ENCODE measurements around the gene DDX10. TPM values are rescaled to one million over a fixed set of nuclear protein-coding genes. Genes with fewer than 3 reads are reported as not detected.

DDX10 gene
- polyA plus RNA-seq, 1 donor from 2014 or later = 15.9 TPM

DNA sequence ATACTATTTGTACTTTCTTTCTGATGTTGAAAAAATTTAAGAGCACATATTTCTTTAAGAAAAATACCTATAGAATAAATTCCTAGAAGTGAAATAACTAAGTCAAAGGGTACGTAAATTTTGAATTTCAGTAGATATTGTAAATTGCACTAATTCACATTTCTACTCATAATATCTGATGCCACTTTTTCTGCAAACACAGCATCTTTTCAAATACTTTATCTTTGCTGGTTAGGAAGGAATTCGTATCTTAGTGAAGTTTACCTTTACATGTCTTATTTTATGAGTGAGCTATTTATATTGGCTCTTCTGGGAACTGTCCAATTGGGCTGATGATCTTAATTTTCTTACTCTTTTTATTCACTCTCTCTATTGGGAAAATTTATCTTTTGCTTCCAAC lies 148.2 kb downstream of the DDX10 start:
- Histone ChIP-seq H3K9ac (ENCODE audit: low read length) (no peak overlapping the region), H2AFZ (ENCODE audit: low read depth, low read length) (no peak overlapping the region), H3K4me2 (ENCODE audit: low read length) (no peak overlapping the region), H3K4me3 (ENCODE audit: low read length) (no peak overlapping the region), H3K27ac (ENCODE audit: low read length) (no peak overlapping the region), H3K9me2 (ENCODE audit: insufficient read depth, low read length) (no peaks in the 10 kb centered on the region), H3F3A (ENCODE audit: insufficient read depth, low read length, poor library complexity, severe bottlenecking) (no peaks in the 10 kb centered on the region), H3K79me2 (replicated peaks; ENCODE audit: insufficient read depth, low read length) (no peaks in the 10 kb centered on the region), H3K9me3 (ENCODE audit: low read length) (no peaks in the 10 kb centered on the region), H3K36me3 (ENCODE audit: insufficient read depth, low read length) (no peaks in the 10 kb centered on the region), H4K20me1 (ENCODE audit: insufficient read depth) (no peaks in the 10 kb centered on the region), H3K27me3 (ENCODE audit: insufficient read depth, low read depth, low read length) (no peaks in the 10 kb centered on the region)
- TF ChIP-seq EP300 (conservative IDR thresholded peaks at IDR 0.05; ENCODE audit: poor library complexity, severe bottlenecking) (no peak), EZH2 (IDR thresholded peaks at IDR 0.05; ENCODE audit: borderline replicate concordance, insufficient read depth, low read length, poor library complexity, severe bottlenecking) (no peak), TAF1 (IDR thresholded peaks at IDR 0.05; ENCODE audit: low read depth) (no peak), SMC3 (conservative IDR thresholded peaks at IDR 0.05; ENCODE audit: poor library complexity) (no peak), POLR2AphosphoS5 (IDR thresholded peaks at IDR 0.05) (no peak), RAD21 (conservative IDR thresholded peaks at IDR 0.05) (no peak), MXI1 (conservative IDR thresholded peaks at IDR 0.05; ENCODE audit: poor library complexity, severe bottlenecking) (no peak)
- TF ChIP-seq, protein P1, sequence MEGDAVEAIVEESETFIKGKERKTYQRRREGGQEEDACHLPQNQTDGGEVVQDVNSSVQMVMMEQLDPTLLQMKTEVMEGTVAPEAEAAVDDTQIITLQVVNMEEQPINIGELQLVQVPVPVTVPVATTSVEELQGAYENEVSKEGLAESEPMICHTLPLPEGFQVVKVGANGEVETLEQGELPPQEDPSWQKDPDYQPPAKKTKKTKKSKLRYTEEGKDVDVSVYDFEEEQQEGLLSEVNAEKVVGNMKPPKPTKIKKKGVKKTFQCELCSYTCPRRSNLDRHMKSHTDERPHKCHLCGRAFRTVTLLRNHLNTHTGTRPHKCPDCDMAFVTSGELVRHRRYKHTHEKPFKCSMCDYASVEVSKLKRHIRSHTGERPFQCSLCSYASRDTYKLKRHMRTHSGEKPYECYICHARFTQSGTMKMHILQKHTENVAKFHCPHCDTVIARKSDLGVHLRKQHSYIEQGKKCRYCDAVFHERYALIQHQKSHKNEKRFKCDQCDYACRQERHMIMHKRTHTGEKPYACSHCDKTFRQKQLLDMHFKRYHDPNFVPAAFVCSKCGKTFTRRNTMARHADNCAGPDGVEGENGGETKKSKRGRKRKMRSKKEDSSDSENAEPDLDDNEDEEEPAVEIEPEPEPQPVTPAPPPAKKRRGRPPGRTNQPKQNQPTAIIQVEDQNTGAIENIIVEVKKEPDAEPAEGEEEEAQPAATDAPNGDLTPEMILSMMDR (IDR thresholded peaks at IDR 0.05; ENCODE audit: poor library complexity, severe bottlenecking) = no peak
- TF ChIP-seq, protein P2, sequence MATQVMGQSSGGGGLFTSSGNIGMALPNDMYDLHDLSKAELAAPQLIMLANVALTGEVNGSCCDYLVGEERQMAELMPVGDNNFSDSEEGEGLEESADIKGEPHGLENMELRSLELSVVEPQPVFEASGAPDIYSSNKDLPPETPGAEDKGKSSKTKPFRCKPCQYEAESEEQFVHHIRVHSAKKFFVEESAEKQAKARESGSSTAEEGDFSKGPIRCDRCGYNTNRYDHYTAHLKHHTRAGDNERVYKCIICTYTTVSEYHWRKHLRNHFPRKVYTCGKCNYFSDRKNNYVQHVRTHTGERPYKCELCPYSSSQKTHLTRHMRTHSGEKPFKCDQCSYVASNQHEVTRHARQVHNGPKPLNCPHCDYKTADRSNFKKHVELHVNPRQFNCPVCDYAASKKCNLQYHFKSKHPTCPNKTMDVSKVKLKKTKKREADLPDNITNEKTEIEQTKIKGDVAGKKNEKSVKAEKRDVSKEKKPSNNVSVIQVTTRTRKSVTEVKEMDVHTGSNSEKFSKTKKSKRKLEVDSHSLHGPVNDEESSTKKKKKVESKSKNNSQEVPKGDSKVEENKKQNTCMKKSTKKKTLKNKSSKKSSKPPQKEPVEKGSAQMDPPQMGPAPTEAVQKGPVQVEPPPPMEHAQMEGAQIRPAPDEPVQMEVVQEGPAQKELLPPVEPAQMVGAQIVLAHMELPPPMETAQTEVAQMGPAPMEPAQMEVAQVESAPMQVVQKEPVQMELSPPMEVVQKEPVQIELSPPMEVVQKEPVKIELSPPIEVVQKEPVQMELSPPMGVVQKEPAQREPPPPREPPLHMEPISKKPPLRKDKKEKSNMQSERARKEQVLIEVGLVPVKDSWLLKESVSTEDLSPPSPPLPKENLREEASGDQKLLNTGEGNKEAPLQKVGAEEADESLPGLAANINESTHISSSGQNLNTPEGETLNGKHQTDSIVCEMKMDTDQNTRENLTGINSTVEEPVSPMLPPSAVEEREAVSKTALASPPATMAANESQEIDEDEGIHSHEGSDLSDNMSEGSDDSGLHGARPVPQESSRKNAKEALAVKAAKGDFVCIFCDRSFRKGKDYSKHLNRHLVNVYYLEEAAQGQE (IDR thresholded peaks at IDR 0.05; ENCODE audit: borderline replicate concordance) = no peak

DNA sequence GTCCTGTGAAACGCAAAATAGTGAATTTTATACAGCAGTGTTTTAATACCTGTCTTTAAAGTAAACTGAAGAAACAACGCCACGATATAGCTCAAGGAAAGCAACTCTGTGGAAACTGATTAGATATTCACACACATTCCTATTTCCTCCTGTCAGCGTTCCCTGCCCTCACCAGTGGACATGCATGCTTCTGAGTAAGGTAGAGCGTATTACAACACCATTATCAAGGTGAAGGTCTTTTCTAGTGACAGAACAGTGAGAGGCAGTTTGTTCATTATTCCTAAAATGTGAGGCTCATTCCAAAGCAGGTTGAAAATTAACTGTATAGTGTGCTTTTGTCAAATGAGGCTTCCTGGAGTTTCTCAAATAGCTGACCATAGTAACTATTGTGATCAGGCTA lies 153.1 kb downstream of the DDX10 start:
- Histone ChIP-seq H3K9me2 (ENCODE audit: insufficient read depth, low read length) (no peaks in the 10 kb centered on the region), H3K79me2 (replicated peaks; ENCODE audit: insufficient read depth, low read length) (no peaks in the 10 kb centered on the region), H4K20me1 (ENCODE audit: insufficient read depth) (no peaks in the 10 kb centered on the region), H3K36me3 (ENCODE audit: insufficient read depth, low read length) (no peaks in the 10 kb centered on the region), H2AFZ (ENCODE audit: low read depth, low read length) (no peak overlapping the region), H3F3A (ENCODE audit: insufficient read depth, low read length, poor library complexity, severe bottlenecking) (no peaks in the 10 kb centered on the region), H3K4me2 (ENCODE audit: low read length) (no peak overlapping the region), H3K4me3 (ENCODE audit: low read length) (no peak overlapping the region), H3K27me3 (ENCODE audit: insufficient read depth, low read depth, low read length) (no peaks in the 10 kb centered on the region), H3K27ac (ENCODE audit: low read length) (no peak overlapping the region), H3K9ac (ENCODE audit: low read length) (no peak overlapping the region), H3K9me3 (ENCODE audit: low read length) (no peaks in the 10 kb centered on the region)
- TF ChIP-seq POLR2AphosphoS5 (IDR thresholded peaks at IDR 0.05) = no peak
- no peak for TF ChIP-seq EZH2 (IDR thresholded peaks at IDR 0.05; ENCODE audit: borderline replicate concordance, insufficient read depth, low read length, poor library complexity, severe bottlenecking)
- TF ChIP-seq EP300 (conservative IDR thresholded peaks at IDR 0.05; ENCODE audit: poor library complexity, severe bottlenecking) = no peak
- TF ChIP-seq RAD21 (conservative IDR thresholded peaks at IDR 0.05) = no peak
- no peak for TF ChIP-seq MXI1 (conservative IDR thresholded peaks at IDR 0.05; ENCODE audit: poor library complexity, severe bottlenecking)
- TF ChIP-seq, protein P2 (IDR thresholded peaks at IDR 0.05; ENCODE audit: borderline replicate concordance) = no peak
- TF ChIP-seq SMC3 (conservative IDR thresholded peaks at IDR 0.05; ENCODE audit: poor library complexity) = no peak
- TF ChIP-seq, protein P1 (IDR thresholded peaks at IDR 0.05; ENCODE audit: poor library complexity, severe bottlenecking) = no peak
- TF ChIP-seq TAF1 (IDR thresholded peaks at IDR 0.05; ENCODE audit: low read depth) = no peak
